Umbilical cord (tissue), 2 donors: Measurements from ENCODE around the gene PDLIM4. TPM values are rescaled to one million over a fixed set of nuclear protein-coding genes. Genes with fewer than 3 reads are reported as not detected.

ENCODE experiments used
- DNase-seq: peaks from one replicate; pipeline ENCODE4 v3.0.0-alpha.2; 2015; ENCODE audit warnings: low spot score
- total RNA-seq: library from RNA; depleted of rRNA; stranded (reverse); fragments of >200 nt; gene quantifications from one replicate; pipeline ENCODE4 v1.2.3, GENCODE V29; 2014; ENCODE audit warnings: low replicate concordance; ENCODE audit not compliant: insufficient read depth

The PDLIM4 gene
- 47.9 TPM for total RNA-seq

- DNase-seq, result peak; percentile 84
These were observed at the start of gene PDLIM4 for GRCh38 chr5:132257131-132258101. TSS of gene PDLIM4 (plus strand) at chr5:132257696. CDS start at chr5:132257735, 39 bp downstream.

DNA sequence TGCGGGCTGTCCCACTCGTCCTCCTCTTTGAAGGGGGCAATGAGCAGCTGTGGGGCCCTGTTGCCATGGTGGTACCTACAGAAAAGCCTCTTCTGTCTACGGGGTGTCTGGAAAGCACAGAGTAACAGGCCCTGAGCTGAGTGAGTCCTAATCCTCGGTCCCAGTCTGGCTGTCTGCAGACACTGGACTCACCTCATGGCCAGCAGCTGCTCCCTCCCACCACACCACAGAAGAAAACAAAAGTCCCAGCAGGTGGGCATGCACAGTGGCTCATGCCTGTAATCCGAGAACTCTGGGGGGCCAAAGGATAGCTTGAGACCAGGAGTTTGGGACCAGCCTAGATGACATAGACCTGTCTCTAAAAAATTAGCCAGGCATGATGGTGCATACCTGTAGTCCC, 49.7 kb upstream of the PDLIM4 start:
- DNase-seq, result no peak

DNA sequence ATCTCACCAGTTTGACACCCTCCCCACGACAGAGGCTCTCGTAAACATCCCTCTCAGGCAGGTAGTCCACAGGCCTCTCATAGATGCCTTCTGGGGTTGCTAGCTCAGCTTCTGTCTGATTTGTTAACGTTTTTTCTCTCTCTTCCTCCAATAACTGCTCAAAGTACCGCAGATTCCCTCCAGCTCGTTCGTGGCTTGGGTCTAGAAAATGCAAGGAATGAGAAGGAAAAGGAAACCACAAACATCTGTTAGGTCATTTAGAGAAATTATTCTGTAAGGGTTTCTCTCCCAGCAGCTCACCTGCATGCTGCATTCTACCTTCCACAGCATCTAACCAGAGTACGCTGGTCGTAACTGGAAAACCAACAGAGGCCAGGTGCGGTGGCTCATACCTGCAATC, 48.4 kb upstream of the PDLIM4 start:
- no peak for DNase-seq

GRCh38 chr5:132209901-132210545, 47.5 kb upstream of the PDLIM4 start:
- DNase-seq, result no peak

GRCh38 chr5:132210944-132211343, 46.6 kb upstream of the PDLIM4 start:
- DNase-seq, result no peak

GRCh38 chr5:132211787-132212186, 45.7 kb upstream of the PDLIM4 start:
- no peak for DNase-seq

- DNase-seq, result no peak
These were observed 43.8 kb upstream of the PDLIM4 start for GRCh38 chr5:132213666-132214065.

DNA sequence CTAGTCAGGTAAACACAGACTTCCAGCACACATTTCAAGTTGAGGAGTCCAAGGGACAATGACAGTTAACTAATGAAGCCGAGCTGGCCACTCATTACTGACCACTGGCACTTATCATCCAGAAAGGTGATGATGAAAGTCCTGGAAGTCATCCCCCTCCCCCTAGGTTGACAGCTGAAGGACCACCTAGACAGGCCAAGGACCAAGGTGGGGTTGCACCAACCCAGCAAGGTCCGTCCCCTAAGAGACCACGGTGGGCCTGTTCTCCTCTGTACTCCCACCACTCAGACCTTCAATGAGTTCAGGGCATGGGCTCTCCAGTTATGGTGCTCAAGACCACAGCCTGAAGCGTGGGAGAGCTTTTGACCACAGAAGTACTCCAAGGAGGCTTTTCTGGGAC, 43.0 kb upstream of the PDLIM4 start:
- DNase-seq, result no peak

GRCh38 chr5:132215329-132215728, 42.2 kb upstream of the PDLIM4 start:
- DNase-seq, result peak; percentile 97

DNA sequence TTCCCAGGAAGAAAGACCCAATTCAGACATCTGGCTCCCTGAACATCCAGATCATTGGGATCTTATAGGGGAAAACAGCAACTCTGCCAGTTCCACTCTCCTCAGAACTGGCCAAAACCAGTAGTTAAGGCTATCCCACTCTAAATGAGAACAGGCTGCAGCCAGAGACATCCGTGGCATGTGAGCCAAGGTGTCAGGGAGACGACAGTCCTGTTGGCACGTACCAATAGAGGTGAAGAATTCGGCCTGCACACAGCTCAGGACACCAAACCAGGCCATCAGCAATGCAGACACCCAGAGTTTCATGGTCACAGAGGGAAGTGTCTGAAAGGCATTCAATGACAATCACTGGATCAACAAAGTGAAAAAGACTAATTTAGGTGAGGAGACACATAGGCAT, 39.2 kb upstream of the PDLIM4 start:
- DNase-seq, result no peak

DNA sequence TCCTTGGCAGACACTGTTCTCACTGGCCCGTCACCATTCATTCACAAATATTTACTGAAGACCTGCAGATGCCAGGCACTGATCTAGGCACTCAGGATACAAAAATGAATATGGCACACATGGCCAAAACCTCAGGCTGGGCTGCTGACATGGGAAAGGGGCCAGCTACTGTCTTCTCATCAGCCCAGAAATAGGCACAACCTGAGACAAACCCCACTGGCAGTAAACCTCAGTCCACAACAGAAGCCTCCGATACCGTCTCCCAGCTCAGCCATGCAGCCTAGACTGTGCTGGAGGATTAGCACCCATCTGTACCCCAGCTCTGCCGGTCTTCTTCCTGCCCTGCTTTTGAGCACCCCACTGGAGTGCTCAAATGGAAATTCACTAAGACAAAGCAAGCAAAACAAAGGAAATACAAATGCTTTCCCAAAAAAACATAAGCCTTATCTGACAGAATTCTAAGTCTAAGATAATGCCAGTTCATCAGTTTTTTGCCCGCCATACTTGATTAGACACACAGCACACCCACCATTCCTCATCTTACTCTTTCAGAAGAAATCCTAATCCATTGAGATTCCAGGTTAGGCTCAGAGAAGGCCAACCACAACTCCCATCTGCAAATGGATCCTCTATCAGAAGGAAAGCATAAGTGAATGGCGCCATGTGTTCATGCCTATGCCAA, 38.1 kb upstream of the PDLIM4 start:
- DNase-seq, result no peak

- no peak for DNase-seq
These were observed 37.5 kb upstream of the PDLIM4 start for GRCh38 chr5:132219981-132220380.

GRCh38 chr5:132220491-132220890, 37.0 kb upstream of the PDLIM4 start:
- DNase-seq, result peak; percentile 66

- peak; percentile 90 for DNase-seq
These were observed 35.5 kb upstream of the PDLIM4 start for GRCh38 chr5:132221781-132222648.

DNA sequence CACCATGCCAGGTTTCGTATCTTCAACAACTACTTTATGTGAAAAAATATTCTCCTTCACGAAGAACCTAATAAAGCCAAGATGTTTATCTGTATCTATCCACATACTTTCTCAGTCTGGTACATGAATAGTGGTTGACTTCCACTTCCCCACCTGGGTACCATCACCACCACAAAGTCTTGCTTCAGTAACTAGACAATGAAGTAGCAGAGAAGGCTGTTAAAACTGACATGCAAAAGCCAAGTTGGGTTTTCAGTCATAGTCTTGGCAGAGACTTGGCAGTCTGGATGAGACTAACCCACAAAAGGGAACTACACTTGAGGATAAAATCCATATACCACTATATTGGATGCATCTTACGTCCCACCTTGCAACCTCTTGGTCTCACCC, 34.9 kb upstream of the PDLIM4 start:
- DNase-seq, result no peak

- no peak for DNase-seq
These were observed 33.6 kb upstream of the PDLIM4 start for GRCh38 chr5:132223861-132224260.

- peak; percentile 72 for DNase-seq
These were observed 32.8 kb upstream of the PDLIM4 start for GRCh38 chr5:132224716-132225115.

GRCh38 chr5:132225165-132226032, 32.1 kb upstream of the PDLIM4 start:
- DNase-seq, result peak; percentile 98

GRCh38 chr5:132226516-132227234, 30.8 kb upstream of the PDLIM4 start:
- peak; percentile 23 for DNase-seq

- no peak for DNase-seq
These were observed 30.3 kb upstream of the PDLIM4 start for GRCh38 chr5:132227235-132227484.
